Activated naive CD8-positive, alpha-beta T cell (primary cell): ENCODE results near the gene RIMS4.

Source experiments
- H3K27ac Mint-ChIP-seq: one replicate; pipeline ENCODE4 v1.8.0; 2021; ENCODE audit warnings: mixed read lengths
- H3K27me3 Mint-ChIP-seq: one replicate; pipeline ENCODE4 v1.8.0; 2021; ENCODE audit warnings: mixed read lengths
- H3K36me3 Mint-ChIP-seq: one replicate; pipeline ENCODE4 v1.8.0; 2021; ENCODE audit warnings: mixed read lengths
- H3K4me1 Mint-ChIP-seq: one replicate; pipeline ENCODE4 v1.8.0; 2021; ENCODE audit warnings: low read depth, mixed read lengths
- H3K4me3 Mint-ChIP-seq: one replicate; pipeline ENCODE4 v1.8.0; 2021; ENCODE audit warnings: mild to moderate bottlenecking, mixed read lengths
- H3K9me3 Mint-ChIP-seq: one replicate; pipeline ENCODE4 v1.8.0; 2021; ENCODE audit warnings: low read depth, mixed read lengths

Gene RIMS4

GRCh38 chr20:44750081-44750805 is 60.1 kb downstream of the RIMS4 start:
- H3K4me1 Mint-ChIP-seq: peaks cover 3% of the 10 kb centered on the region
- H3K27me3 Mint-ChIP-seq: peaks cover 11% of the 10 kb centered on the region
- H3K36me3 Mint-ChIP-seq: no peaks in the 10 kb centered on the region
- no peak overlapping the region for H3K27ac Mint-ChIP-seq
- no peak overlapping the region for H3K4me3 Mint-ChIP-seq
- no peaks in the 10 kb centered on the region for H3K9me3 Mint-ChIP-seq

- H3K27ac Mint-ChIP-seq: no peak overlapping the region
- H3K27me3 Mint-ChIP-seq: peaks cover 12% of the 10 kb centered on the region
- H3K9me3 Mint-ChIP-seq: no peaks in the 10 kb centered on the region
- H3K4me3 Mint-ChIP-seq: no peak overlapping the region
- H3K4me1 Mint-ChIP-seq: peaks cover 5% of the 10 kb centered on the region
- H3K36me3 Mint-ChIP-seq: no peaks in the 10 kb centered on the region
Observed at GRCh38 chr20:44748005-44748370, 62.4 kb downstream of the RIMS4 start.

GRCh38 chr20:44747166-44748004 is 63.0 kb downstream of the RIMS4 start:
- H3K36me3 Mint-ChIP-seq: no peaks in the 10 kb centered on the region
- H3K4me1 Mint-ChIP-seq: peaks cover 5% of the 10 kb centered on the region
- H3K9me3 Mint-ChIP-seq: no peaks in the 10 kb centered on the region
- H3K27me3 Mint-ChIP-seq: peaks cover 12% of the 10 kb centered on the region
- peak overlapping the region; percentile 80 for H3K27ac Mint-ChIP-seq
- peak overlapping the region; percentile 81 for H3K4me3 Mint-ChIP-seq

- no peaks in the 10 kb centered on the region for H3K36me3 Mint-ChIP-seq
- peak overlapping the region; percentile 64 for H3K27ac Mint-ChIP-seq
- peaks cover 12% of the 10 kb centered on the region for H3K27me3 Mint-ChIP-seq
- peak overlapping the region; percentile 81 for H3K4me3 Mint-ChIP-seq
- peaks cover 5% of the 10 kb centered on the region for H3K4me1 Mint-ChIP-seq
- no peaks in the 10 kb centered on the region for H3K9me3 Mint-ChIP-seq
Observed at GRCh38 chr20:44746367-44747165, 63.8 kb downstream of the RIMS4 start.

- no peaks in the 10 kb centered on the region for H3K36me3 Mint-ChIP-seq
- peak within 1 kb of the TSS; percentile 82 for H3K4me3 Mint-ChIP-seq
- H3K4me1 Mint-ChIP-seq: peaks cover 5% of the 10 kb centered on the region
- peaks cover 9% of the 10 kb centered on the region for H3K27me3 Mint-ChIP-seq
- H3K27ac Mint-ChIP-seq: peak within 1 kb of the TSS; percentile 64
- H3K9me3 Mint-ChIP-seq: no peaks in the 10 kb centered on the region
Observed at GRCh38 chr20:44745598-44746366, 64.6 kb downstream of the RIMS4 start, which contains the start of gene KCNK15. KCNK15 (plus strand) TSS chr20:44745865; CDS start chr20:44745911, 46 bp downstream.

GRCh38 chr20:44745122-44745597 is 65.2 kb downstream of the RIMS4 start:
- Mint-ChIP-seq H3K4me1 (peaks cover 5% of the 10 kb centered on the region), H3K4me3 (peak overlapping the region; percentile 82), H3K27ac (no peak overlapping the region), H3K27me3 (peaks cover 9% of the 10 kb centered on the region), H3K36me3 (no peaks in the 10 kb centered on the region), H3K9me3 (no peaks in the 10 kb centered on the region)

- H3K27me3 Mint-ChIP-seq: peaks cover 8% of the 10 kb centered on the region
- no peaks in the 10 kb centered on the region for H3K9me3 Mint-ChIP-seq
- H3K27ac Mint-ChIP-seq: no peak overlapping the region
- no peaks in the 10 kb centered on the region for H3K36me3 Mint-ChIP-seq
- H3K4me3 Mint-ChIP-seq: no peak overlapping the region
- peaks cover 5% of the 10 kb centered on the region for H3K4me1 Mint-ChIP-seq
Observed at GRCh38 chr20:44743916-44744655, 66.3 kb downstream of the RIMS4 start.

- peaks cover 5% of the 10 kb centered on the region for H3K4me1 Mint-ChIP-seq
- no peak overlapping the region for H3K4me3 Mint-ChIP-seq
- H3K9me3 Mint-ChIP-seq: no peaks in the 10 kb centered on the region
- no peaks in the 10 kb centered on the region for H3K36me3 Mint-ChIP-seq
- peaks cover 6% of the 10 kb centered on the region for H3K27me3 Mint-ChIP-seq
- H3K27ac Mint-ChIP-seq: no peak overlapping the region
Observed at GRCh38 chr20:44743080-44743701, 67.2 kb downstream of the RIMS4 start.

GRCh38 chr20:44742304-44743079 is 67.9 kb downstream of the RIMS4 start:
- Mint-ChIP-seq H3K4me3 (no peak overlapping the region), H3K4me1 (peaks cover 5% of the 10 kb centered on the region), H3K9me3 (no peaks in the 10 kb centered on the region), H3K27ac (no peak overlapping the region), H3K36me3 (no peaks in the 10 kb centered on the region), H3K27me3 (peaks cover 6% of the 10 kb centered on the region)

GRCh38 chr20:44739942-44740341 is 70.4 kb downstream of the RIMS4 start:
- Mint-ChIP-seq H3K27ac (no peak overlapping the region), H3K4me3 (no peak overlapping the region), H3K9me3 (no peaks in the 10 kb centered on the region), H3K27me3 (no peaks in the 10 kb centered on the region), H3K4me1 (peaks cover 9% of the 10 kb centered on the region), H3K36me3 (no peaks in the 10 kb centered on the region)

GRCh38 chr20:44738813-44739477 is 71.4 kb downstream of the RIMS4 start:
- Mint-ChIP-seq H3K4me1 (peaks cover 9% of the 10 kb centered on the region), H3K9me3 (no peaks in the 10 kb centered on the region), H3K4me3 (no peak overlapping the region), H3K27me3 (no peaks in the 10 kb centered on the region), H3K27ac (no peak overlapping the region), H3K36me3 (no peaks in the 10 kb centered on the region)

- no peaks in the 10 kb centered on the region for H3K9me3 Mint-ChIP-seq
Observed at GRCh38 chr20:44737116-44737515, 73.2 kb downstream of the RIMS4 start.

More at GRCh38 chr20:44737116-44737515, 73.2 kb downstream of the RIMS4 start:
- no peaks in the 10 kb centered on the region for H3K36me3 Mint-ChIP-seq
- H3K27ac Mint-ChIP-seq: no peak overlapping the region
- no peak overlapping the region for H3K4me3 Mint-ChIP-seq
- H3K4me1 Mint-ChIP-seq: peaks cover 17% of the 10 kb centered on the region
- H3K27me3 Mint-ChIP-seq: no peaks in the 10 kb centered on the region
